ENCODE results near the gene CABCOCO1. TPM values are rescaled to one million over a fixed set of nuclear protein-coding genes. Genes with fewer than 3 reads are reported as not detected.
A peak's percentile ranks its signal among the peaks of the same experiment; 100 is the strongest.
"Not testable (repeated sequence)": the region's sequence is repeated elsewhere in the genome, so short reads cannot be mapped to it uniquely, and the experiment has no call there.

The CABCOCO1 gene
- total RNA-seq, 1 donor from 2014 or later = not detected

DNA sequence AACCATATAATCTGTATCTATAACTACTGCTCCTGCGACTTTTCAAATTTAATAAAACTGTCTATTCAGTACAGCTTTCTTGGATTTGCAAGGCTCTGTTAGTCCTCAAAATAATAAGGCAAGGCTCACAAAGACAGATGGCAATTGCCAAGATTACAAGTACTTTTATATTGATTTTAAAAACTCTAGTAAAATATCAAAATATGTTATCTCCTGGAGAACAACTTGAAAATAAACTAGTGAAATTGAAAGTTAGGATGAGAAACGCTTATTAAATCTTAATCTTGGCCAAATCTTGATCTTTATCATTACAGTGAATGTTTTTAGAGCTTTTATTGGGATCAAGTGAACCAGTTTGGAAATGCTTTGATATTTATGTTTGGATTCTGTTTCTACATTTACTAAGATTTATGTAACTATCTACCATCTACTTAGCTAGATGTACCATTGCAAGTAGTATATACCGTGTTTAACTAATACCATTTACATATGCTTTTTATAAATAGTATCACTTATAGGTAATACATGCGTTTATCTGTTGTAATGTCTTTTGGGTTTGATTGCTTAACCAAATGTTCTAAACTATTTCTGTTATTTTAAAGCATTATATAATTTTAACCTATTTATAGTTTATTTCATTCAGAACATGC is 70.0 kb downstream of the CABCOCO1 start:
- ATAC-seq (no peak), DNase-seq (no peak)
- Histone ChIP-seq H3K4me1 (no peaks in the 10 kb centered on the region), H3K27ac (no peak overlapping the region), H3K9me3 (no peaks in the 10 kb centered on the region), H3K36me3 (no peaks in the 10 kb centered on the region), H3K27me3 (no peaks in the 10 kb centered on the region), H3K4me3 (no peak overlapping the region)
- TF ChIP-seq, protein P1, sequence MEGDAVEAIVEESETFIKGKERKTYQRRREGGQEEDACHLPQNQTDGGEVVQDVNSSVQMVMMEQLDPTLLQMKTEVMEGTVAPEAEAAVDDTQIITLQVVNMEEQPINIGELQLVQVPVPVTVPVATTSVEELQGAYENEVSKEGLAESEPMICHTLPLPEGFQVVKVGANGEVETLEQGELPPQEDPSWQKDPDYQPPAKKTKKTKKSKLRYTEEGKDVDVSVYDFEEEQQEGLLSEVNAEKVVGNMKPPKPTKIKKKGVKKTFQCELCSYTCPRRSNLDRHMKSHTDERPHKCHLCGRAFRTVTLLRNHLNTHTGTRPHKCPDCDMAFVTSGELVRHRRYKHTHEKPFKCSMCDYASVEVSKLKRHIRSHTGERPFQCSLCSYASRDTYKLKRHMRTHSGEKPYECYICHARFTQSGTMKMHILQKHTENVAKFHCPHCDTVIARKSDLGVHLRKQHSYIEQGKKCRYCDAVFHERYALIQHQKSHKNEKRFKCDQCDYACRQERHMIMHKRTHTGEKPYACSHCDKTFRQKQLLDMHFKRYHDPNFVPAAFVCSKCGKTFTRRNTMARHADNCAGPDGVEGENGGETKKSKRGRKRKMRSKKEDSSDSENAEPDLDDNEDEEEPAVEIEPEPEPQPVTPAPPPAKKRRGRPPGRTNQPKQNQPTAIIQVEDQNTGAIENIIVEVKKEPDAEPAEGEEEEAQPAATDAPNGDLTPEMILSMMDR (IDR thresholded peaks at IDR 0.05) = no peak
- intact Hi-C loops (cut with DNase I) = no loop called here

DNA sequence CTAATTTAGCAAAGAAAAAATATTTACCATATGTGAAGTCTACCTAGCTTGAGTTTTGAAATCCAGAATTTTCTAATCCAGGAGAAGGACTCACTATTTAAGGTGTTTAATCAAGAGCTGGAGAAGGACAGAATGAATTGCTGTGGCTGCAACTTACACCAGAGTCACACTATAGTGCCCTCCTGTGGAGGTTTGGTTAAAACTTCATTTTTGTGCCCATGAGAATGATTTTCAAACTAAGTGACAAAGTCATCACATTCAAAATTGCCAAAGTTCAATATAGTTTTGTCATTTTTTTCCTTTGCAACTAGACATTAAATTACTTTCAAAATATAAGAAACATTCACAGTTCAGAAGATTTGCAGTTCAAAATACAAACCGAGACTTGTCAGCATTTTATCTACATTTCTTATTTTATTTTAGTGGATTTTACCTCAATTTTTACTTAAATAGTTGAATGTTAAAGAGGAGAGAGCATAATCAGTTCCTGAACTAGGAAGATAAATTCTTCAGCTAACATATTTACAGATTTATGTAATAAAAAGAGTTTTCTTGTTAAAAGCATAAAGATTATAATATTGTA is 70.7 kb downstream of the CABCOCO1 start:
- no peaks in the 10 kb centered on the region for H3K36me3 ChIP-seq
- H3K27me3 ChIP-seq = no peaks in the 10 kb centered on the region
- no peak for DNase-seq
- TF ChIP-seq, protein P1 (IDR thresholded peaks at IDR 0.05) = peak; percentile 60
- H3K4me3 ChIP-seq = no peak overlapping the region
- ATAC-seq = peak; percentile 77
- H3K9me3 ChIP-seq = no peaks in the 10 kb centered on the region
- no peak overlapping the region for H3K27ac ChIP-seq
- intact Hi-C loops (cut with DNase I) = no loop called here
- H3K4me1 ChIP-seq = no peaks in the 10 kb centered on the region

DNA sequence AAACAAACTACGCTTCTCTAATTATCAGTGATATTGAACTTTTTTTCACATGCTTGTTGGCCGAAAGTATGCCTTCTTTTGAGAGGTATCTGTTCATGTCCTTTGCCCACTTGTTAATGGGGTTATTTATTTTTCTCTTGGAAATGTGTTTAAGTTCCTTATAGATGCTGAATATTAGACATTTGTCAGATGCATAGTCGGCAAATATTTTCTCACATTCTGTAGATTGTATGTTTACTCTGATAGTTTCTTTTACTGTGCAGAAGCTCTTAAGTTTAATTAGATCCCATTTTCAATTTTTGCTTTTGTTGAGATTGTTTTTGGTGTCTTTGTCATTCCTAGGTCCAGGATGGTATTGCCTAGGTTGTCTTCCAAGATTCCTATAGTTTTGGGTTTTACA is 73.2 kb downstream of the CABCOCO1 start:
- no peaks in the 10 kb centered on the region for H3K9me3 ChIP-seq
- H3K4me3 ChIP-seq = no peak overlapping the region
- no peak for ATAC-seq
- TF ChIP-seq, protein P1 (IDR thresholded peaks at IDR 0.05) = no peak
- H3K4me1 ChIP-seq = no peaks in the 10 kb centered on the region
- H3K27ac ChIP-seq = no peak overlapping the region
- DNase-seq = no peak
- no peaks in the 10 kb centered on the region for H3K36me3 ChIP-seq
- no peaks in the 10 kb centered on the region for H3K27me3 ChIP-seq
- intact Hi-C loops (cut with DNase I) = no loop called here

DNA sequence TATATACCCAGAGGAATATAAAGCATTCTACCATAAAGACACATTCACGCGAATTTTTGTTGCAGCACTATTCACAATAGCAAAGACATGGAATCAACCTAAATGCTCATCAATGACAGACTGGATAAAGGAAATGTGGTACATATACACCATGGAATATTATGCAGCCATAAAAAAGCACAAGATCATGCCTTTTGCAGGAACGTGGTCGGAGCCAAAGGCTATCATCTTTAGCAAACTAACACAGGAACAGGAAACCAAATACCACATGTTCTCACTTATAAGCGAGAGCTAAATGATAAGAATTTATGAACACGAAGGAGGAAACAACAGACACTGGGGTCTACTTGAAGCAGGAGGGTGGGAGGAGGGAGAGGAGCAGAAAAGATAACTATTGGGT is 74.7 kb downstream of the CABCOCO1 start:
- H3K4me1 ChIP-seq; H3K36me3 ChIP-seq; H3K9me3 ChIP-seq; H3K27ac ChIP-seq; H3K4me3 ChIP-seq; ATAC-seq; DNase-seq; H3K27me3 ChIP-seq; intact Hi-C loops (cut with DNase I): not testable (repeated sequence)

DNA sequence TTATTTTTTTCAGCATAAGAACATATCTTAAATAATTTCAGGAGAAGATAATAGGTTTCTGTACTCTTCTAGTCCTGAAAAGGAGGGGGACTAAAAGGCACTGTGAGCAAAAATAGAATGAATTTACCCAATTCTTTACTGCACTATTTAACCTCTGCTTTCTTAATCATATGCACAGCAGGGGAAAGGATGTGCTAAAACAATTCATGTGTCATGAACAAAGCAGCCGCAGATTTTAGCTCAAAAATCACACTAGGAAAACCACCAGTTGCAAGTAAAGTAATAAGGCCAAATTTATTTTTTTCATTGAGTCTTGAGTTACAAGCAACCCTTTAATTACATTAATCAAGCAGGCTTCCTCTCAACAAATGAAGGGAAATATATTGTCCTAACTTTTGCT is 80.1 kb downstream of the CABCOCO1 start:
- TF ChIP-seq, protein P1 (IDR thresholded peaks at IDR 0.05) = no peak
- Histone ChIP-seq H3K36me3 (no peaks in the 10 kb centered on the region), H3K4me1 (no peaks in the 10 kb centered on the region), H3K27ac (no peak overlapping the region), H3K9me3 (no peaks in the 10 kb centered on the region), H3K4me3 (no peak overlapping the region), H3K27me3 (no peaks in the 10 kb centered on the region)
- ATAC-seq (no peak), DNase-seq (no peak)
- intact Hi-C loops (cut with DNase I) = no loop called here

DNA sequence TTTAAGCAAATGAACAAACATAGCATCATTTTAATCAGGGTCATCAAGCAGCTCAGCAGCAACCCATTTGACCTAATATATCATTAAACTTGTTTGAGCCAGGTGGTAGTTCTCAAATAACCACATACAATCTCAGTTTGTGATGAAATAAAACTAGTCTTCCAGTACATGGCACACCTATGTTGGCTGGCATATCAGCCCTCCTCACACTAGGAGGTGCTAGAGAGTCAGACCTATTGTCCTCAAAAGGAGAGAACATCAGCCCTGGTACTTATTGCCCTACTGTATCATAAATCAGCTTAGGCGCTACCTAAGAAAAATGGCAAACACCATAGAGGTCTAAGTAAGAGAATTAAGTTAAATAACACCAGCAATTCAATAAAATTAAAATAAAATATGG is 81.7 kb downstream of the CABCOCO1 start:
- TF ChIP-seq, protein P1 (IDR thresholded peaks at IDR 0.05) = no peak
- DNase-seq (no peak), ATAC-seq (no peak)
- no peak overlapping the region for H3K27ac ChIP-seq
- intact Hi-C loops (cut with DNase I) = no loop called here
- H3K36me3 ChIP-seq = no peaks in the 10 kb centered on the region
- no peaks in the 10 kb centered on the region for H3K9me3 ChIP-seq
- H3K4me1 ChIP-seq = no peaks in the 10 kb centered on the region
- no peak overlapping the region for H3K4me3 ChIP-seq
- no peaks in the 10 kb centered on the region for H3K27me3 ChIP-seq
